Stimulated activated naive CD4-positive, alpha-beta T cell (primary cell): Measurements from ENCODE around the gene CNTN5.

ENCODE experiments used
- DNase-seq, 6 experiments: peaks; one replicate each; lab custom pipeline; 2025; lab: John Stamatoyannopoulos, UW

CNTN5 gene

DNA sequence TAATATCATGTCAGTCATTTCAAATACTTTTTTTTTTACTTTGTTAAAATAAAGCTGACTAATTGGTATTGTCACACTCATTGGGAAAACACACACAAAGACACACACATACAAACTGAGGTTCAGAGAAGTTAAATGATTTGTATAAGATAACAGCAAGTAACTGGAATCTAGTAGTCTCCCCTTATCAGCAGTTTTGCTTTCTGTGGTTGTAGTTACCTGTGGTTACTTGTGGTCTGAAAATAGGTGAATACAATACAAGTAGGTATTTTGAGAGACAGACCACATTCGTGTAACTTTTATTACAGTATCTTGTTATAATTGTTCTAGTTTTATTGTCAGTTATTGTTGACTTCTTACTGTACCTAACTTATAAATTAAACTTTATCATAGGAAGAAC, 610.9 kb downstream of the CNTN5 start:
- no peak for DNase-seq

- DNase-seq: no peak
Observed at GRCh38 chr11:99632969-99633368, 612.2 kb downstream of the CNTN5 start.

DNA sequence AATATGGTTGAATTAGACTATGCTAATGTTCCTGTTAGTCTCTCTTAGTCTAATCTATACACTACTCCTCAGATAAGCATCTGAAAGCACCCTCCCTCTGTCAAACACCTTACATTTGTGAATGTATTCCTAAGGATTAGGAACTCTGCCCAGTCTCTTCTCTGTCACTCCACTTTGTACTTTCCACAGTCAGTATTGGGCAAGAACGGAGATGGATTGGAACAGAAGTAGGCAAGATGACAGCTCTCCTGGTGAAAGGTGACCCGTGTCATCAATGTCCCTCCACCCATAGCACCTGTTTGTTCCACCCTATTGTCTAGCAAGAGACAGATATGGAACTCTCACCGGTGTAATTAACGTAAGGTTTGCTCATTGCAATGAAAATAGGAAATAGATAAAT, 613.8 kb downstream of the CNTN5 start:
- no peak for DNase-seq

GRCh38 chr11:99638073-99638553, 617.4 kb downstream of the CNTN5 start:
- DNase-seq: no peak

- DNase-seq: no peak
Observed at GRCh38 chr11:99640671-99641070, 619.9 kb downstream of the CNTN5 start.

DNA sequence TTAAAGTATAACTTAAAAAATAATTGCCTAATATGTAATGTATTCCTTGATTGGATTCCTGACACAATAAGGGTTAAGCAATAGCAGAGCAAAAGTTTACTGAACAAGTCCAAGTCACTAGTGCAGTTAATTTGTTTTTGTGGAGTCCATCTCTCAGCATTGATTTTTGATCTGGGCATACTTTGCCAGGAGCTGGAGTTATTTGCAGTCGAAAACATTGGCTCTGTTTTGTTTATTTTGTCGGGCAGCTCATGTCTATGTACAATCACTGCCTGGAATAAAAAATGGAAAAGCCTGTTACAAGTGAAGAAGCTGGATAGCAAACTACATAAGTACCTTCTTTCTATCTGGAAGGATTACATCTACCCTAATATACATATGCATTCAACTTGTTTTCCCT, 625.2 kb downstream of the CNTN5 start:
- DNase-seq: no peak

- DNase-seq: no peak
Observed at GRCh38 chr11:99670067-99670676, 649.4 kb downstream of the CNTN5 start.

- no peak for DNase-seq
Observed at GRCh38 chr11:99671808-99672409, 651.2 kb downstream of the CNTN5 start.

- no peak for DNase-seq
Observed at GRCh38 chr11:99676292-99676691, 655.5 kb downstream of the CNTN5 start.

DNA sequence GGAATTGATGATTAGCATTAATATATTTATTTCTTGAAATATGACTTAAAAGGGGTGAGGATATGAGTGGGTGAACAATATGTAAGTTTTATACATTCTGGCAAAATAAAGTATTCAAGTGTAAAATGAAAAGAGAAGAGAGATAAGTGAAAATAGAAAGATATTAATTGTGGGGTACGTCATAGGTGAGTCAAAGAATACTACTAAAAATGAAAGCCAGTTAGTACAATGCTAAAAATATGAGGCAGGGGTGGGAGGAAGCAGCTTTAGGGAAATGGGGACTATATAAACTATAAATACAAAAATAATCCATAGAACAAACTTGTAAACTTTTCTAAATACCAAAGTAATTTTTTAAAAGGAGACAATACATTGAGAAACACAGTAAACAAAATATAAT, 661.4 kb downstream of the CNTN5 start:
- no peak for DNase-seq

- no peak for DNase-seq
Observed at GRCh38 chr11:99682646-99683045, 661.9 kb downstream of the CNTN5 start.

DNA sequence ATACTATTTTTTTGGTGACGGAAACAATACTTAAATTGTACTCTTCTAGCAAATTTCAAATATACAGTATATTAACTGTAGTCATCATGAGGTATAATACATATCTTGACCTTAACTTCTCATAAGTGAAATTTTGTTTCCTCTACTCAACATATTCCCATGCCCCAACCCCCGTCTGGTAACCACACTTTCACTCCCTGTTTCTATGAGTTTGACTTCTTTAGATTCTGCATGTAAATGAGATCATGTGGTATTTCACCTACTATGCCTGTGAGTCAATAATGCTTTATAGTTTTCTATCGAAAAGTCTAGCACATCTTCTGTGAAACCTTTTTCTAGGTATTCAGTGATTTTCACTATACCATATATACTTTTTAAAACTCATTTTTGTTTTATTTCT, 663.2 kb downstream of the CNTN5 start:
- DNase-seq: no peak

- DNase-seq: no peak
Observed at GRCh38 chr11:99686838-99687237, 666.1 kb downstream of the CNTN5 start.

- DNase-seq: no peak
Observed at GRCh38 chr11:99687320-99687719, 666.6 kb downstream of the CNTN5 start.

DNA sequence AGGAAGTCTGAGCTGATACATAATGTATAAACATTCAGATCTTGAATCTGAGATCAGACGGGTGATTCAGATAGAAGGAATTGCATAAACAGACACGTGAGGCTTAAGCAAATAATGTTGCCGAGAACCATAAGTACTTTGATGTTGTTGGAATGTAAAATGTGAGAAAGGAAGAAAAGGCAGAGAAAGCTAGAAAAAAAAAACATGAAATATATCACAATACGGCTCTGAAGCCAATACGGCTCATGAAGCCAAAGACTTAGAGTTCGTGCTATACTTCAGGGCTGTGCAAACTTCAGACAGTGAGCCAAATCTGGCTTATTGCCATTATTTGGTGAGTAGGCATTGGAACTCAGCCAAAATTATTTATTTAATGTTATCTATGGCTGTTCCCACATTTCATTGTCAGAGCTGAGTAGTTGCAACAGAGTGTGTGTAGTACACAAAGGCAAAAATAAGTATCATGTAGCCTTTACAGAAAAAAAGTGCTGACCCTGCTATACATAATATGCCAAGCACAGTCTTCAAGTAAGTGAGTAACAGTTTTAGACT, 673.3 kb downstream of the CNTN5 start:
- DNase-seq: no peak

- DNase-seq: no peak
Observed at GRCh38 chr11:99695106-99695505, 674.4 kb downstream of the CNTN5 start.

DNA sequence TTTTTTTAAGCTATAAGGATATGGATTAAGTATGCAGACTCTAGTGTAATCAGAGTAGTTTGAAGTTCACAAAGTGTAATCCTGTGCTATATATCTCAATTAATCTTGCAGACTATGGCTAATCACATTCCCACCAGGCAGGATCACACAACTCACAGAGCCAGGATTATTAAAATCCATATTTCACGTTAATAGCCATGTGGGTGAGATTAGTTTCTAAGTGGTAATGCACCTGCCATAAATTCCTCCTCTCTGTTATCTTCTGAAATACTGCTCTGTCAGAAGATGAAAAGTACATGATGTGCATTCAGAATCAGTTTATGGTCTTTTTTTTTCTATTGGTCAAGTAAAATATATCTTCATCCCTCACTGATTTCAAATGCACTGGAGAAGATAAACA, 686.1 kb downstream of the CNTN5 start:
- no peak for DNase-seq

DNA sequence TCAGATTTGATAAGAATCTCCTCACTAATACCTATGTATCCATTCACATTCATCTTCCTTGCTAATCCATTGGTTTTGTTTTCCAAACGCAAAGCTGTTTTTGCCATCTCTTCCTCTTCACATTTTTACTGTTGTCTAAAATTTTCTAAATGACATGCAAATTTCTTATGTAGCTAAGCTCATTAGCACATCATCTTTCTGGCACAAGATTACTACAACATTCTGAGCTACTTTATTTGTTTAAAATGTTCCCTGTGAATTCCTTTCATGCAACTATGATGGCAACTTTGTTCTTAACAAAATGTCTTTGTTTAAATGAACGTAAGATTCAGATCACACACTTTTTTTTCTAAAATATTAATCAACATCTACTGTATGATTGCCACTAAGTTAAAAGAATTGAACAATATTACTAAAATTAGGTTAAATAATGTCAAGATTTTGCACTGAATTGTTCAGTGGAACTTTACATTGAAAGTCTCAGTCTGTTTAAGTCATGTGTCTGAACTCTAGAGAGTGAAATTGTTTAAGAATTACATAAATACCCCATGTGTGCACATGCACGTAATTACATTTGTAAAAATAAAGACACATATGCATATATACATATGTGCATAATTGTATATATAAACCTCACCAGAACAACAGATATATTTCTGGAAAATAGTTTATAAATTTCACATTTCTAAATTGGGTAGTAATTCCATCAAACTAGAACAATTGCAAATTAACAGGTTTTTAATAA, 688.4 kb downstream of the CNTN5 start:
- DNase-seq: no peak

GRCh38 chr11:99716302-99716701, 695.6 kb downstream of the CNTN5 start:
- DNase-seq: no peak

DNA sequence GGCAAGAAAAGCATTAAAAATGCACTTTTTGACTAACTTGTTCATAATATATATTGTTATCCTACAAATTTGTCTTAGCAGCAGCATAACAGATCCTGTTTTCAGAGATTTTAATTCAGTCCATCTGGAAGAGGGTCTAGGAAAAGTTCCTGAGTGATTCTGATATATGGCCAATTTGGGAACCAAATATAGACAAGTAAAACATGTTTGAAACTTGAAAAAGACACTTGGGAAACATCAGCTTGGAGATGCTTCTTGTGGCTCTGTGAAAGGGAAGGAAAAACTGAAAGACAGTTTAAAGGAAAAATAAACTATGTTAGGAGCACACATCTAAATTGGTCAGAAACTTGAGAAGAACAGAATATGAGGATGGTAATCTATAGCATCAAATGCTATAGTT, 697.5 kb downstream of the CNTN5 start:
- no peak for DNase-seq

DNA sequence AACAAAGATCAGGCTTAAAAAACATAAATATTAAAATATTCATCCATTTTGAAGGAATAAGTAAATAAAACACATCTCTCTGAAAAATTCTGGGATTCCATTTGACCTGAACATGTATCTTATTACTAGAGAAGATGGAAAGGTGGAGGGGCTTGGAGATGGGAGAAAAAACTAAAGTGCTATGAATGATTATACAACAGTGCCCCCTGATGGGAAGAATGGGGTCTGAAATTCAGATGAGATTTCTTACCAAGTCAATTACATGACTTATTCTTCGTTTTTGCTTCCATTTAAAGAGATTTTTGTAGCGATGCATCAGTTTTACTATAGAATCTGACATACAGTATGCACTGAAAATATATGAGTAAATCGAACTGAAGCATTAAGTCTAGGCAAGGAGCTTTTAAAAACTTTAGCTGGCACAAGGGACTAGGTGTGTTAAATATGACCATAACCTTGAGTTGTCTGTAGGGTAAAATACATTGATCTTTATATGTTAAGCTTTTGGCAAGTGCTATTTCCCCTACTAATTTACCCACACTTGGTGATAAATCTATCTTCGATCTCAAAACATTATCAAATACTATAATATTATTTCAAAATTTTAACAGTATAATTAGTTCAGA, 718.8 kb downstream of the CNTN5 start:
- DNase-seq: no peak

GRCh38 chr11:99742501-99742900, 721.8 kb downstream of the CNTN5 start:
- no peak for DNase-seq

GRCh38 chr11:99759787-99760186, 739.0 kb downstream of the CNTN5 start:
- DNase-seq: no peak
